ENCODE results near the gene ME1. TPM values are rescaled to one million over a fixed set of nuclear protein-coding genes. Genes with fewer than 3 reads are reported as not detected.
A peak's percentile ranks its signal among the peaks of the same experiment; 100 is the strongest.
"Not testable (repeated sequence)": the region's sequence is repeated elsewhere in the genome, so short reads cannot be mapped to it uniquely, and the experiment has no call there.

The ME1 gene
- total and polyA plus RNA-seq, 2 experiments from 2014 or later = 4.0 to 10.0 TPM

GRCh38 chr6:83257791-83258190 is 173.1 kb downstream of the ME1 start:
- no peak overlapping the region for H3K4me2 ChIP-seq (ENCODE audit: unreplicated experiment)
- peaks cover 2% of the 10 kb centered on the region; the same call in 1 of the 2 replicates for H3K4me1 ChIP-seq (ENCODE audit: insufficient read depth)
- H3K4me3 ChIP-seq = no peak overlapping the region
- no peaks in the 10 kb centered on the region; the same call in 1 of the 2 replicates for H3K27me3 ChIP-seq (replicated peaks; ENCODE audit: insufficient read depth)
- TF ChIP-seq EZH2 (IDR thresholded peaks at IDR 0.05; ENCODE audit: insufficient read depth, poor library complexity, severe bottlenecking) (no peak), EZH2phosphoT487 (IDR thresholded peaks at IDR 0.05; ENCODE audit: insufficient read depth, low read depth) (no peak)
- H3K9ac ChIP-seq = no peak overlapping the region
- in situ Hi-C loops (cut with MboI) = no loop called here
- WGBS, 2 experiments (ENCODE audit: low coverage in 1 of 2, low lambda C conversion rate in 2 of 2, missing lambda C conversion rate in 2 of 2) = 81% methylated on average over 3 of the region's 3 CpGs
- peaks cover 4% of the 10 kb centered on the region; the same call in 1 of the 2 replicates for H3F3A ChIP-seq (ENCODE audit: insufficient read depth)
- H3K9me3 ChIP-seq (ENCODE audit: low read depth) = no peaks in the 10 kb centered on the region
- no peak overlapping the region for H3K27ac ChIP-seq
- no peak overlapping the region for H2AFZ ChIP-seq
- no peak for DNase-seq
- H3K9me2 ChIP-seq (ENCODE audit: insufficient read depth) = no peaks in the 10 kb centered on the region
- no peaks in the 10 kb centered on the region for H4K20me1 ChIP-seq (ENCODE audit: insufficient read depth)
- no peaks in the 10 kb centered on the region for H3K36me3 ChIP-seq (ENCODE audit: low read depth)
- no peaks in the 10 kb centered on the region for H3K79me2 ChIP-seq (ENCODE audit: insufficient read depth)

GRCh38 chr6:83256719-83257118 is 174.1 kb downstream of the ME1 start:
- H3K79me2 ChIP-seq (ENCODE audit: insufficient read depth); H3K4me1 ChIP-seq (ENCODE audit: insufficient read depth); H3K9me3 ChIP-seq (ENCODE audit: low read depth); H3K36me3 ChIP-seq (ENCODE audit: low read depth); H3F3A ChIP-seq (ENCODE audit: insufficient read depth); H4K20me1 ChIP-seq (ENCODE audit: insufficient read depth); H3K9ac ChIP-seq; H3K4me2 ChIP-seq (ENCODE audit: unreplicated experiment); H3K27ac ChIP-seq; H3K4me3 ChIP-seq; H3K27me3 ChIP-seq (replicated peaks; ENCODE audit: insufficient read depth); DNase-seq; in situ Hi-C loops (cut with MboI); H2AFZ ChIP-seq; H3K9me2 ChIP-seq (ENCODE audit: insufficient read depth): not testable (repeated sequence)
- 88 to 95% methylated on average over 3 of the region's 3 CpGs for WGBS, 2 experiments (ENCODE audit: low coverage in 1 of 2, low lambda C conversion rate in 2 of 2, missing lambda C conversion rate in 2 of 2)

- Histone ChIP-seq H3K9me2 (ENCODE audit: insufficient read depth) (no peaks in the 10 kb centered on the region), H3K4me3 (no peak overlapping the region), H2AFZ (0 out of 2 replicates have a peak overlapping the region, but pooled peaks have one; percentile 17), H3F3A (ENCODE audit: insufficient read depth) (peaks cover 5% of the 10 kb centered on the region; the same call in 1 of the 2 replicates), H4K20me1 (ENCODE audit: insufficient read depth) (no peaks in the 10 kb centered on the region), H3K4me1 (ENCODE audit: insufficient read depth) (peaks cover 6% of the 10 kb centered on the region; the same call in 1 of the 2 replicates), H3K36me3 (ENCODE audit: low read depth) (no peaks in the 10 kb centered on the region), H3K27me3 (replicated peaks; ENCODE audit: insufficient read depth) (no peaks in the 10 kb centered on the region), H3K9me3 (ENCODE audit: low read depth) (no peaks in the 10 kb centered on the region), H3K79me2 (ENCODE audit: insufficient read depth) (no peaks in the 10 kb centered on the region), H3K27ac (no peak overlapping the region), H3K9ac (no peak overlapping the region), H3K4me2 (ENCODE audit: unreplicated experiment) (no peak overlapping the region)
- WGBS, 2 experiments (ENCODE audit: low coverage in 1 of 2, low lambda C conversion rate in 2 of 2, missing lambda C conversion rate in 2 of 2) = 93 to 100% methylated on average over 1 of the region's 1 CpG
- in situ Hi-C loops (cut with MboI) = no loop called here
- TF ChIP-seq EZH2phosphoT487 (IDR thresholded peaks at IDR 0.05; ENCODE audit: insufficient read depth, low read depth) = no peak
- no peak for TF ChIP-seq EZH2 (IDR thresholded peaks at IDR 0.05; ENCODE audit: insufficient read depth, poor library complexity, severe bottlenecking)
- DNase-seq = peak; percentile 45
Measured at GRCh38 chr6:83252719-83253118, 178.1 kb downstream of the ME1 start.

DNA sequence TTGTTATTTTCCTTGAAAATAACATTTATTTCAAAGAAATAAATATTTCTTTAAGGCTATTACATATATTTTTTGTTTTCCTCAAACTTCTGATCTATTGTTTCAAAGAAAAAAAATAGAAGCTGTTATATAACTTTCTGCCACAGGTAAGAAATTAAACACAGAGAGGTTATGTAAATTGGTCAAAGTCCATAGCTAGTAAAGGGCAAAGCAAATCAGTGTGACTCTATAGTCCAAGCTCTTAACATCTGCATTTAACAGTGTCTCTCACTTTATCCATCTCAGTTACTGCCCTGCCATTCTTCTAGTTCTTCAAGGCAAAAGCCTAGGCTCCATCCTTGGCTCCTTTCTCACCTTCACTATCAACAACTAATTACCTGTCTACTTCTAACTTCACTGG is 180.6 kb downstream of the ME1 start:
- Histone ChIP-seq H3K4me2 (ENCODE audit: unreplicated experiment) (no peak overlapping the region), H3K4me1 (ENCODE audit: insufficient read depth) (peaks cover 6% of the 10 kb centered on the region; the same call in 1 of the 2 replicates), H3F3A (ENCODE audit: insufficient read depth) (peaks cover 5% of the 10 kb centered on the region; the same call in 1 of the 2 replicates), H3K9me2 (ENCODE audit: insufficient read depth) (no peaks in the 10 kb centered on the region), H3K79me2 (ENCODE audit: insufficient read depth) (no peaks in the 10 kb centered on the region), H3K4me3 (no peak overlapping the region), H3K27ac (no peak overlapping the region), H4K20me1 (ENCODE audit: insufficient read depth) (no peaks in the 10 kb centered on the region), H3K27me3 (replicated peaks; ENCODE audit: insufficient read depth) (no peaks in the 10 kb centered on the region), H3K9ac (no peak overlapping the region), H3K9me3 (ENCODE audit: low read depth) (no peaks in the 10 kb centered on the region), H3K36me3 (ENCODE audit: low read depth) (no peaks in the 10 kb centered on the region), H2AFZ (no peak overlapping the region)
- in situ Hi-C loops (cut with MboI) = no loop called here
- no peak for TF ChIP-seq EZH2phosphoT487 (IDR thresholded peaks at IDR 0.05; ENCODE audit: insufficient read depth, low read depth)
- no peak for TF ChIP-seq EZH2 (IDR thresholded peaks at IDR 0.05; ENCODE audit: insufficient read depth, poor library complexity, severe bottlenecking)
- no peak for DNase-seq

- Histone ChIP-seq H3K4me1 (ENCODE audit: insufficient read depth) (peaks cover under 1% of the 10 kb centered on the region; the same call in 1 of the 2 replicates), H2AFZ (no peak overlapping the region), H3K4me2 (ENCODE audit: unreplicated experiment) (no peak overlapping the region), H3K9ac (no peak overlapping the region), H3K36me3 (ENCODE audit: low read depth) (no peaks in the 10 kb centered on the region), H3K79me2 (ENCODE audit: insufficient read depth) (no peaks in the 10 kb centered on the region), H3K27me3 (replicated peaks; ENCODE audit: insufficient read depth) (no peaks in the 10 kb centered on the region), H4K20me1 (ENCODE audit: insufficient read depth) (no peaks in the 10 kb centered on the region), H3K27ac (no peak overlapping the region), H3K9me3 (ENCODE audit: low read depth) (no peaks in the 10 kb centered on the region), H3K4me3 (no peak overlapping the region), H3F3A (ENCODE audit: insufficient read depth) (no peaks in the 10 kb centered on the region), H3K9me2 (ENCODE audit: insufficient read depth) (no peaks in the 10 kb centered on the region)
- no peak for TF ChIP-seq EZH2 (IDR thresholded peaks at IDR 0.05; ENCODE audit: insufficient read depth, poor library complexity, severe bottlenecking)
- in situ Hi-C loops (cut with MboI) = no loop called here
- WGBS, 2 experiments (ENCODE audit: low coverage in 1 of 2, low lambda C conversion rate in 2 of 2, missing lambda C conversion rate in 2 of 2) = 97 to 100% methylated on average over 3 of the region's 3 CpGs
- DNase-seq = no peak
Measured at GRCh38 chr6:83247471-83247870, 183.4 kb downstream of the ME1 start.

Data from GM23248 (cell line).